ENCODE measurements around the gene PCSK6. TPM values are rescaled to one million over a fixed set of nuclear protein-coding genes. Genes with fewer than 3 reads are reported as not detected.
"Not testable (repeated sequence)": the region's sequence is repeated elsewhere in the genome, so short reads cannot be mapped to it uniquely, and the experiment has no call there.

Gene PCSK6
- total RNA-seq, 1 donor from 2014 or later: 33.8 TPM

DNA sequence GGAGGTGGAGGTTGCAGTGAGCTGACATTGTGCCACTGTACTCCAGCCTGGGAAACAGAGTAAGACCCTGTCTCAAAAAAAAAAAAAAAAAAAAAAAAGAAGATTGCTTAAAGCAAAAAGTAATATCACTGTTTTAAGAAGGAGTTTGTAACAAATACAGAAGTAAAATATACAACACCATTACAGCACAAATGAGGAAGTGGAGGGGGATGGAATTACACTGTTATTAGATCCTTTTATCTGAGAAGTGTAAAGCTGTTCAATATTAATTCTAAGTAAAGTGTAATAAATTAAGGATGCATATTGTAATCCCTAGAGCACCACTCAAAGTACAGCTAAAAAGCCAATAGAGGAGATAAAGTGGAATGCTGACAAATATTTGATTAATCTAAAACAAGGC, 147.5 kb downstream of the PCSK6 start:
- DNase-seq (ENCODE audit: missing footprints) (no peak), ATAC-seq (no peak)
- intact Hi-C loops (cut with DNase I): no loop called here

GRCh38 chr15:101338502-101339057, 150.9 kb downstream of the PCSK6 start:
- ATAC-seq (no peak), DNase-seq (ENCODE audit: missing footprints) (no peak)
- intact Hi-C loops (cut with DNase I): no loop called here

DNA sequence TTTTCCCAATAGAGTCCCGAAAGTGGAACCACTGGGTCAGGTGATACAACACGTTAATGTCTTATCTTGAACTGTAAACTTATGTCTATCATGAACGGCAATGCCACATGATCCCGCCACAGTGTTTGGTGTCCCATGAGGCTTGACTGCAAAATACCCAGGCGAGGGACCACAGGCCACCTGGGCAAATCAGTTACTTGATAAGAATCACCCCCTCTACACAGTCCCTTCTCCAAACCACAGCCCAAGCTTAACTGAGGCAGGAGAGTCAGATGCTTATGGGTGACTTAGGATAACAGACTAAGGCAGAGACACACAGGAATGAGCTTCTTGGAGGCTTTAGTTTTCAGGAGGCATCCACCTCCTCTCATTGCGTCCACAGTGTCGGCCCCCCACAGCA, 151.5 kb downstream of the PCSK6 start:
- intact Hi-C loops (cut with DNase I): no loop called here
- DNase-seq (ENCODE audit: missing footprints): no peak
- no peak for ATAC-seq

DNA sequence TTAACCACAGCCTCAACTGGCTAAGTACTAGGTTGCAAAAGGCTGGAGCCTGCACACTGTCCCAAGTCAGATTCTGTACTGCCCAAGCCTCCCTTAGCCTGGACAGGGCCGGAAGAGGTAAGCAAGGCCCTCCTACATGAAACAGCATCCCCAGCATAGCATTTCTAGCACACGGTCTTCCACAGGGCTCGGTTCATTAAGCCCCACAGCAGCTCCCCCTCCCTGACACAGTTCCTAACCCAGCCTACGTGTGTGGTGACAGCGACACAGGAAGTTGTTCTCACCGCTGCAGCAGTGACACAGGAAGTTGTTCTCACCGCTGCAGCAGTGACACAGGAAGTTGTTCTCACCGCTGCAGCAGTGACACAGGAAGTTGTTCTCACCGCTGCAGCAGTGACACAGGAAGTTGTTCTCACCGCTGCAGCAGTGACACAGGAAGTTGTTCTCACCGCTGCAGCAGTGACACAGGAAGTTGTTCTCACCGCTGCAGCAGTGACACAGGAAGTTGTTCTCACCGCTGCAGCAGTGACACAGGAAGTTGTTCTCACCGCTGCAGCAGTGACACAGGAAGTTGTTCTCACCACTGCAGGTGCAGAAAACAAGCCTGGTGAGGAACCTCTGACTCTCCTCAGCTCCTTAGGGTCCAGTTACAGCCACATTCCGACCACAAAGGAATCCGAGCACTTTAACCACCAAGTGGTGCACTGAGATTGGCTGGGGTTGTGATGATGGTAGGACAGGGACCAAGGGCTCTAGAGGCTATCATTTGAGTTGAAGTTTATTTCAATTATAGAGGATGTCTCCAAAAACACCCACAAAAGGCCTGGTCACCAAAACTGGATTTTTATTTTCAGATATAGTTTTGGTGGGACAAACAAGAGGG, 155.4 kb downstream of the PCSK6 start:
- intact Hi-C loops (cut with DNase I); ATAC-seq; DNase-seq (ENCODE audit: missing footprints): not testable (repeated sequence)

DNA sequence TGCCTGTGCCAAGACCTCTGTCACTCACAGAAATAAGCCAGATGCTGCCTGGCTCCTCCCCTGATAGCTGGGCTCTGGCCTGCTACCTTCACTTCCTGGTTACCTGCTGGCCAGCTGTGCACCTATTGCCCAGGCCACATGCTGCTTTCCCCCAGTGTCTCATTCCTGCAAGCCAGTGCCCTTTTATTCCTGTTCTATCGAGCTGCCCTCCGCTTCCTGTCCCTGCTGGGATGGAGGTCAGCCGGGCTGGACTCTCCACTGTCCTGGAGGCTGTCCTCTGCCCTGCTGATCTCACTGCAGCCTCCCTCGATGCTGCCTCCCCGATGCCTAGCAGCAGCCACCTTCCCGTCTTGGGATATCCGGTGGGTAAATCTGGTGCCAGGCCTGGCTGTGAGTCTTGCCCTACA, 157.4 kb downstream of the PCSK6 start:
- DNase-seq (ENCODE audit: missing footprints) (no peak), ATAC-seq (no peak)
- intact Hi-C loops (cut with DNase I): no loop called here

GRCh38 chr15:101329867-101330380, 159.6 kb downstream of the PCSK6 start:
- ATAC-seq (no peak), DNase-seq (ENCODE audit: missing footprints) (no peak)
- intact Hi-C loops (cut with DNase I): no loop called here

DNA sequence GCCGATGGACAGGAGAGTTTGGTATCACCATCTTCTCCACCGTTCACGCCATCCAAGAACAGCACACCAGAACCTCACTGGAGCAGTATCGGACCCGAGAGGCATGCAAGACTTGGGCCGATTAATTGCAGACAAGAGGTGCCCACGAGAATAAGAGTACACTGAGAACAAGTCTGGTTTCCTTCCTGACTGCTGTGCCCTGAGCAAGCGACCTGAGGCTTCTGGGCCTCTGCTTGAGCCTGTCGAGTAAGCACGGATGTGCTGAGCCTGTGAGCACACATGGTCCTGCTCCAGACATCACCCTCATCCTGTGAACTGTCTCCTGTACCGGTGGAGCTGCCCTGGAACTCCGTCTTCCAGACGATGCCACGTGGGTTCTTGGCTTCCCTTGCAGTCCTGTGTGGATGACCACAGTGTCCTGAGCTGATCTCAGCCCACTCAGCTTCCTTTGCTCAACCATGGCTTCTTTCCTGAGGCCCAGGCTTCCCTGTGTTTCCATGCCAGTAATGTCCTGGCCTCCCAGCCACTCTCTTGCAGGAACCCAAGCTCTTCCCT, 160.1 kb downstream of the PCSK6 start:
- intact Hi-C loops (cut with DNase I): no loop called here
- no peak for ATAC-seq

DNA sequence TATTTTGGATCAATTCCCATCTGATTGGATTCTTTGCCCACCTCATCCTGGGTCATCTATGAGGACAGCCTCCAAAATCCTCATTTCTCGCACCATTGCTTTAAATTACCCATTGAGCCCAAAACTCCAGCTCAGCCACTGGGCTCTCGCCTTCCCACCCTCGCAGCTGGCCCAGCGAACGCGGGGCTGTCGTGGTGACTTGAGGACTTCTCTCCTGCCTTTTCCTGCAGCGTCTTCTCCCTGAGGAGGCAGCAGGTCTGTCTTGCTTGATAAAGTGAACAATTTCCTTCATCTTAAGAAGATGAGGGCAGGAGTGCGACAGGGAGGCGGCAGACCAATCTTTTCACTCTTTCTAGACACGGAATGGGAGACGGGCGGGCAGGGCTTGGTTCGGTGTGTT, 161.5 kb downstream of the PCSK6 start:
- intact Hi-C loops (cut with DNase I): no loop called here
- no peak for ATAC-seq
- DNase-seq (ENCODE audit: missing footprints): no peak

More for the DNA sequence above, 160.1 kb downstream of the PCSK6 start:
- no peak for DNase-seq (ENCODE audit: missing footprints)

DNA sequence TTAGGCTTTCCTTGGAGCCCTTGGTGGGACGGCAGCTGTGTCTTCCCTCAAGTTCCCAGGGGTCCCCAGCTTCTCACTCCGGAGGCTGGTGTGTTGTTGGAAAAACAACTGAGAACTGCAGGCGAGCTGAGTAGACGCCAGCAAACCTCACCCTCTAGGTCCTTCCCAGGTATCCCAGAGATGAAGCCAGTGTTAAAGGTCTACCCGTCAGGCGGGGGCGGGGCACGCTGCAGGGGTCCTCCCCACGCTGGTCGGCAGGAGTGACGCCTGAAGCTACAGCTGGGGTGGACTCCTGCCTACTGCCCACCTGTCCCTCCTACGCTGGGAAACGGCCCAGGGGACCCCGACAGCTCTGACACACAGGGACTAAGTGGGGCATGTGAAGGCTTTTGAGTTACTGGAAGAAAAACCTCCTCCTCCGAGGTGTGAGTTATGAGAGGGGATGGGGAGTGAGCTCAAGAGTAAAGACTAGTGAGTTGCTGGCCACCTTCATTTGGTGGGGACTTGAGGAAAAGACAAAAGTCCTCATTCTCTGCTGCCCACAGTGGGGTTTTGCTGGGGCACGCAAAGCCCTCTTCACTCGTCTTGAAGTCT, 162.3 kb downstream of the PCSK6 start:
- intact Hi-C loops (cut with DNase I): no loop called here
- DNase-seq (ENCODE audit: missing footprints): no peak
- no peak for ATAC-seq

GRCh38 chr15:101326462-101327146, 162.9 kb downstream of the PCSK6 start:
- intact Hi-C loops (cut with DNase I): no loop called here
- DNase-seq (ENCODE audit: missing footprints) (no peak), ATAC-seq (no peak)

- intact Hi-C loops (cut with DNase I): no loop called here
- no peak for ATAC-seq
- no peak for DNase-seq (ENCODE audit: missing footprints)
These were observed 163.5 kb downstream of the PCSK6 start for GRCh38 chr15:101326026-101326315.

DNA sequence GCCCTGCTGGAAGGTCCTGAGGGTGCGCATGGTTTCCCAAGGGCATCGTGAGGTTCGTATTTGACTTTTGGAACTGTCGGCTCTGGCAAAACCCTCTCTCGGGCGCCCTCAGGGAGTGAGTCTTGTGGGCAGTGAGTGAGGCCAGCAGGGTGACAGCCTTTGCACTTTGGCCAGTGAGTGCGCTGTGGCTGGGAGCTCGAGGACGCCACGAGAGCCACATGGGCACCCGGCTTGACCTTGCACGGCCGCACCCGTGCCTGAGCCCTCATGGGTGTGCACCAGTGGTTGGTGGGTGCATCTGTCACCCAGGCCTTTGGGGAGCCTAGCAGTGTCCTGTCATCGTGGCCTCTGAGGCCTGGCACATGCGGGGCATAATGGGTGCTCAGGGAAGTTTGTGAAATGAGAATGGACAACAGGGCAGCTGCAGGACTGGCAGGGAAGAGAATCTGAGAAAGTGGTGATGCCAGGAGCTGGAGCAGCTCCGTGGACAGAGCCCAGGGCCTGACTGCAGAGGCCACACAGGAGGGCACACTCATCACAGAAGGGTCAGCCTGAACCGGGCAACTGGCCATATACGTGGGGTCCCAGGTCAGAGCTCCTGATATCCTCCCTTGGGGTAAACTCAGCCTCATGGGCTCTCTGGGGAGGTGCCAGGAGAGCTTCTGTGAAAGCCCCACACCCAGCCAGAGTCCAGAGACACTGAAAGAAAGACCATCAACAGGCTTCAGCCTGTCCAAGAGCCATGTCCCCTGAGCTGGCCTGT, 164.1 kb downstream of the PCSK6 start:
- ATAC-seq (no peak), DNase-seq (ENCODE audit: missing footprints) (no peak)
- intact Hi-C loops (cut with DNase I): no loop called here

GRCh38 chr15:101324524-101325177, 164.9 kb downstream of the PCSK6 start:
- ATAC-seq (no peak), DNase-seq (ENCODE audit: missing footprints) (no peak)
- intact Hi-C loops (cut with DNase I): no loop called here

DNA sequence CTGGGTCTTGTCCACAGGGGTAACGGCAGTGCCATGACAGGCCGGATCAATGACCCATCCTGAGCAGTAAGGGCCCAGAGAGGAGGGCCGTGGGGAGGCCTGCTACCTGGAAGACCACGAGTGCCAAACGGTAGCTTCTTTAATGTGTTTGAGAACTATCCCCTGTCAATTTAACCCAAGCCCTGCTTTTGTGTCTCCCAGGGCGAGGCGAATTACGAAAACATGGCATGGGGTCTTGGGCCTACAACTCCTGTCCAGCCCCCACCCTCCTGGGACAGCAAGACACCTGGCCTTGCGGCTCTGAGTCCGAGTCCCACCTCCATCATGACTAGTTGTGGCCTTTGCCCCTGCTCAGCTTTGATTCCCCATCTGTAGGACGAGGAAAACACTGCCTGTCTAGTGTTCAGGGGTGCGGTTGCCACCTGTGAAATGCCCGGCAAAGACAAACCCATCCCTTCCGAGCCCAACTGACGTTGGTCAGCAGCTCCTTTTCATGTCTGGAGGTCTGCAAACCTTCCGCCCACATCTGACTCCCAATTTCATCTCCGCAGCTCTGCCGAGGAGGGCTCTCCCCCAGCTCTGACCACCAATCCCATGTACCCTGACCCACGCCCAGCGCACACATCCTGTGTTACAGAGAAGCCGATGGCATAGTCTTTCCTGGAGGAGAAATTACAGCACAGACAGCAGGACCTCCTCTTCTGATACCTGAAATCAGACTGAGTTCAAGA, 165.5 kb downstream of the PCSK6 start:
- no peak for ATAC-seq
- intact Hi-C loops (cut with DNase I): no loop called here
- DNase-seq (ENCODE audit: missing footprints): no peak

GRCh38 chr15:101322854-101323477, 166.5 kb downstream of the PCSK6 start:
- DNase-seq (ENCODE audit: missing footprints): no peak
- intact Hi-C loops (cut with DNase I): no loop called here
- no peak for ATAC-seq

GRCh38 chr15:101322016-101322695, 167.4 kb downstream of the PCSK6 start:
- no peak for DNase-seq (ENCODE audit: missing footprints)
- intact Hi-C loops (cut with DNase I): no loop called here
- ATAC-seq: no peak

Data from Right ventricle myocardium inferior (tissue), 1 donor.